Gastrocnemius medialis (tissue), 4 donors: ENCODE results near the gene IFT122.

Source experiments
- CTCF ChIP-seq, 5 experiments: fragments of 450-650 bp in 3 of 5; fragments of 200-600 bp in 2 of 5; sonication (generic) in 2 of 5; IDR thresholded peaks in 4 of 5; conservative IDR thresholded peaks in 1 of 5; 1 replicate in 4 of 5; 2 replicates in 1 of 5; pipeline ENCODE4 v1.5.1; 2016 to 2019; ENCODE audit warnings: antibody characterized with exemption in 5 of 5, mild to moderate bottlenecking in 3 of 5, moderate library complexity in 3 of 5
- POLR2A ChIP-seq, 2 donors: fragments of 450-650 bp; IDR thresholded peaks; one replicate each; pipeline ENCODE4 v1.6.1; 2017; ENCODE audit warnings: antibody characterized with exemption in 2 of 2, mild to moderate bottlenecking in 2 of 2, moderate library complexity in 2 of 2

GRCh38 chr3:129525341-129525968, 85.4 kb downstream of the IFT122 start:
- TF ChIP-seq CTCF (IDR thresholded peaks at IDR 0.05 in 4 of 5, conservative IDR thresholded peaks at IDR 0.05 in 1 of 5) (no peak), POLR2A (IDR thresholded peaks at IDR 0.05) (no peak)
